ENCODE data around the gene CRTC3. TPM values are rescaled to one million over a fixed set of nuclear protein-coding genes. Genes with fewer than 3 reads are reported as not detected.

CRTC3 gene
- total and polyA plus RNA-seq, 2 donors (not counting 3 experiments of a cell fraction or from before 2014, with no cell fraction given): 16.2 to 26.4 TPM

GRCh38 chr15:90591524-90591923, 61.8 kb downstream of the CRTC3 start:
- Histone ChIP-seq H3K79me2 (ENCODE audit: control insufficient read depth, insufficient read depth, low read length) (peaks cover 2% of the 10 kb centered on the region), H3K9me3 (replicated peaks; ENCODE audit: control insufficient read depth, insufficient read depth, low read length) (no peaks in the 10 kb centered on the region), H3K9me1 (replicated peaks; ENCODE audit: control insufficient read depth, extremely low read depth, insufficient read depth, low read length) (no peaks in the 10 kb centered on the region), H3K4me3 (replicated peaks in 1 of 3; ENCODE audit: insufficient read depth in 1 of 3, low read depth in 1 of 3, low read length in 3 of 3) (no peak overlapping the region), H3K36me3 (ENCODE audit: control insufficient read depth in 2 of 2, extremely low read depth in 1 of 2, insufficient read depth in 2 of 2, low read length in 2 of 2) (no peaks in the 10 kb centered on the region), H3K4me1 (ENCODE audit: control insufficient read depth, extremely low read depth, insufficient read depth, low read length) (peaks cover 9% of the 10 kb centered on the region), H3K4me2 (ENCODE audit: insufficient read depth, low read length) (no peak overlapping the region), H3K9ac (replicated peaks; ENCODE audit: extremely low read depth, insufficient read depth, low read length) (no peak overlapping the region), H4K20me1 (replicated peaks; ENCODE audit: control insufficient read depth, extremely low read depth, insufficient read depth, low read length) (no peaks in the 10 kb centered on the region), H2AFZ (ENCODE audit: low read depth, low read length) (no peak overlapping the region), H3K27ac (ENCODE audit: insufficient read depth, low read depth, low read length) (no peak overlapping the region), H3K27me3 (ENCODE audit: control insufficient read depth in 2 of 2, insufficient read depth in 2 of 2, low read length in 2 of 2) (no peaks in the 10 kb centered on the region)
- no peak for TF ChIP-seq MAX (IDR thresholded peaks at IDR 0.05; ENCODE audit: insufficient read depth, insufficient read length)
- TF ChIP-seq MYC (IDR thresholded peaks at IDR 0.05; ENCODE audit: low read depth, low read length): no peak
- TF ChIP-seq CTCF (IDR thresholded peaks at IDR 0.05; ENCODE audit: extremely low read depth in 1 of 2, insufficient read depth in 1 of 2, low read depth in 1 of 2, low read length in 2 of 2): no peak
- no peak for TF ChIP-seq POLR2A (IDR thresholded peaks at IDR 0.05; ENCODE audit: low read depth, low read length)
- TF ChIP-seq JUN (IDR thresholded peaks at IDR 0.05; ENCODE audit: borderline replicate concordance, insufficient read depth, insufficient read length, low read depth): no peak
- TF ChIP-seq EZH2 (IDR thresholded peaks at IDR 0.05; ENCODE audit: borderline replicate concordance, low read depth, low read length, severe bottlenecking): no peak
- TF ChIP-seq FOS (IDR thresholded peaks at IDR 0.05; ENCODE audit: borderline replicate concordance, insufficient read depth, low read length): no peak
- TF ChIP-seq GATA2 (IDR thresholded peaks at IDR 0.05; ENCODE audit: insufficient read depth, insufficient read length, low read depth, low read length): no peak
- no peak for TF ChIP-seq POLR2AphosphoS5 (IDR thresholded peaks at IDR 0.05; ENCODE audit: insufficient read depth, low read depth, low read length)
- no TSS peak for BruUV-seq (replicated peaks)
- intact Hi-C loops (cut with micrococcal nuclease) (no loop called here), dilution Hi-C loops (cut with MboI; ENCODE audit: extremely low pct_ligation_motif_present, low sequenced_read_pairs) (no loop called here)
- DNase-seq (ENCODE audit: low read depth, low spot score) (no peak), FAIRE-seq (no peak)
- ChIA-PET POLR2A (no interaction called here), CTCF (interaction anchor here (0.5 to 1.2 kb wide), 3 partner anchors 12 to 978 kb away, joined by 3 to 4 read pairs (median 3); no protein-coding TSS in a partner anchor)
